Mononuclear cell (primary cell): ENCODE results near the gene GSS. TPM values are rescaled to one million over a fixed set of nuclear protein-coding genes. Genes with fewer than 3 reads are reported as not detected.
A peak's percentile ranks its signal among the peaks of the same experiment; 100 is the strongest.

Experiments
- H3K27me3 ChIP-seq: 2 replicates; pipeline ENCODE4 v1.6.0; 2011; ENCODE audit warnings: low read length, control low read depth; ENCODE audit not compliant: insufficient read depth
- H3K4me1 ChIP-seq: 2 replicates; pipeline ENCODE4 v1.5.1; 2011; ENCODE audit warnings: mild to moderate bottlenecking, low read length, control low read depth; ENCODE audit not compliant: insufficient read depth
- H3K4me3 ChIP-seq: 2 replicates; pipeline ENCODE4 v1.5.1; 2011; ENCODE audit warnings: mild to moderate bottlenecking, low read length, moderate library complexity
- H3K9me3 ChIP-seq: 2 replicates; pipeline ENCODE4 v1.5.1; 2011; ENCODE audit warnings: low read depth, mild to moderate bottlenecking, control low read depth, low read length
- total RNA-seq: library from RNA; depleted of rRNA; stranded (reverse); fragments of >200 nt; gene quantifications from one replicate; pipeline ENCODE4 v1.2.3, GENCODE V29; 2012

GSS gene
- total RNA-seq, 1 donor = 17.2 TPM

DNA sequence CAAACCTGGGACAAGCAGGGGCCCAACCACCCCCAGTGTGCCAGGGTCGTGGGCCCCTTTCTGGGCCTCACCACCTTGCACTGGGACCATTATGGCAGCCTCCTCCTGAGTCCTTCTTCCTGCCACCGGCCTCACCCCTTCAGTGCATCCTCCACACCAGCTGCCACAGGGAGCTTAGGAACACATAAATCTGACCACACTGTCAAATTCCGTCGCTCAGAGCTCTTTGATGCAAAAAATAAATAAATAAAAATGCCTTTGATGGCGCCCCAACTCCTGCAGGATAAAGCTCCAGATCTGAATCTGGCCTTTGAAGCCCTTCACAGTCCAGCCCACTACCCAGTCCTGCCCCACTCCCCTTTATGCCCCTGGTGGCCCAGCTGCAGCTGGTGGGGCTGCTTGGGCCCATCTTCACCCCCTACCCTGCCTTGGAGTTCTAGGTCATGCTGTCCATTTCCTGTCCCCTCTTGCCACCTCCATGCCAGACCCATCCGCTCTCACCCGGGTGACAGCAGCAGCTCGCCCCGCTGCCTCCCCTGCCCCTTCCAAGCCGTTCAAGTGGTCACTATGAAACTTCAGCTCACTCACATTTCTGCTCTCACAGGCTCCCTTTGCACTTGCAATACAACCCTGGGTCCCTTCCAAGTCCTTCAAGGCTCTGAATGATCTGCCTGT lies 16.1 kb upstream of the GSS start:
- Histone ChIP-seq H3K9me3 (no peaks in the 10 kb centered on the region), H3K4me3 (no peak overlapping the region), H3K27me3 (no peaks in the 10 kb centered on the region), H3K4me1 (no peaks in the 10 kb centered on the region)

GRCh38 chr20:34970846-34971560 lies 15.4 kb upstream of the GSS start:
- no peaks in the 10 kb centered on the region for H3K4me1 ChIP-seq
- no peak overlapping the region for H3K4me3 ChIP-seq
- no peaks in the 10 kb centered on the region for H3K9me3 ChIP-seq
- no peaks in the 10 kb centered on the region for H3K27me3 ChIP-seq

DNA sequence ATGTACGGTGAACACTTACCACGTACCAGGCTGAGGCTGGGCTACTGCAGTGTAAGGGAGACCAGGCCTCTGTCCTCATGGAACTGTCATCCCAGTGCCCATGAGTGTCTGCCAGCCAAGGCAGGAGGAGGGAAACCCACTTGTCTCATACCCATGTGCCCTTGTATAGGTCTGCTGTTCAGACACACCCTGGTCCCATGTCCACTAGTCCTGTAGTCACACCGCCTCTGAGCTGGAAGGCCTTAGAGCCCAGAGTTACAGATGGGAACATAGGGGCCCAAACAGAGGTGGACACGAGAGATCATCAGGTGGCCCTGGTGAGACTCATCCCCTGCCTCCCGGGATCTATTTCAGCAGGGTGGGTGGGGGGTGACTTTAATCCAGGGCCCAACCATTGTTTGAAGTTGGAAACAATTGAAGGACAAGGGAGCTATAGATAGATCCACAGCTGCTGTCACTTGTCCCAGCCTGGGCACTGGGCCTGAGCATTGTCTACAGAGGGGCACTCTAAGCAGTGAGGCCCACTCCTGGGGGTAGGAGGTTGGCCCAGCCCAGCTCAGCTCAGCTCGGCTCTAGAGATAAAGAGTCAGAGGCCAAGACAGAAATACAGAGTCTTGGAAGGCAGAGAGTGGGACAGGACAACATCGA lies 14.7 kb upstream of the GSS start:
- no peaks in the 10 kb centered on the region for H3K27me3 ChIP-seq
- H3K4me1 ChIP-seq = no peaks in the 10 kb centered on the region
- H3K9me3 ChIP-seq = no peaks in the 10 kb centered on the region

GRCh38 chr20:34968042-34968775 lies 12.6 kb upstream of the GSS start:
- Histone ChIP-seq H3K9me3 (no peaks in the 10 kb centered on the region), H3K4me1 (no peaks in the 10 kb centered on the region), H3K4me3 (no peak overlapping the region), H3K27me3 (no peaks in the 10 kb centered on the region)

More for the DNA sequence above, 14.7 kb upstream of the GSS start:
- H3K4me3 ChIP-seq = no peak overlapping the region

GRCh38 chr20:34967421-34967820 lies 11.8 kb upstream of the GSS start:
- no peaks in the 10 kb centered on the region for H3K9me3 ChIP-seq
- no peaks in the 10 kb centered on the region for H3K27me3 ChIP-seq
- H3K4me1 ChIP-seq = no peaks in the 10 kb centered on the region
- no peak overlapping the region for H3K4me3 ChIP-seq

DNA sequence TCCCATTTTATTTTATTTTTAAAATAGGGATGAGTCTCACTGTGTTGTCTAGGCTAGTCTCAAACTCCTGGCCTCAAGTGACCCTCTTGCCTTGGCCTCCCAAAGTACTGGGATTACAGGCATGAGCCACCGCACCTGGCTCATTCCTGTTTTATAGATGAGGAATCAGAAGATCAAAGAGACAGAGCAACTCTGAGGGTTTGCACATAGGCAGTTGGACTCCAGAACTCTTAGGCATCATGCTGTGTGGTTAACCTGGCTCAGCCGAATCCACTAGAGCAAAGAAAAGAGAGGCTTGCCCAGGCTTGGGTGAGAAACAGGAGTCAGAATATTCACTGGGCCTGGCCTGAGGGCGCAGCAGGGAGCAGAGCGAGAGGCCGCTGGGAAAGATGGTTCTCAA lies 9.4 kb upstream of the GSS start:
- Histone ChIP-seq H3K27me3 (no peaks in the 10 kb centered on the region), H3K9me3 (no peaks in the 10 kb centered on the region), H3K4me3 (no peak overlapping the region), H3K4me1 (no peaks in the 10 kb centered on the region)

- H3K4me1 ChIP-seq = no peaks in the 10 kb centered on the region
- H3K27me3 ChIP-seq = no peaks in the 10 kb centered on the region
- H3K4me3 ChIP-seq = no peak overlapping the region
- no peaks in the 10 kb centered on the region for H3K9me3 ChIP-seq
Observed at GRCh38 chr20:34964486-34964885, 8.9 kb upstream of the GSS start.

GRCh38 chr20:34956751-34957472 lies 1.3 kb upstream of the GSS start:
- Histone ChIP-seq H3K4me3 (no peak overlapping the region), H3K9me3 (no peaks in the 10 kb centered on the region), H3K27me3 (no peaks in the 10 kb centered on the region), H3K4me1 (peaks cover 16% of the 10 kb centered on the region)

GRCh38 chr20:34956041-34956458 lies 444 bp upstream of the GSS start:
- Histone ChIP-seq H3K9me3 (no peaks in the 10 kb centered on the region), H3K27me3 (no peaks in the 10 kb centered on the region), H3K4me3 (peak overlapping the region; percentile 66), H3K4me1 (peaks cover 16% of the 10 kb centered on the region)

DNA sequence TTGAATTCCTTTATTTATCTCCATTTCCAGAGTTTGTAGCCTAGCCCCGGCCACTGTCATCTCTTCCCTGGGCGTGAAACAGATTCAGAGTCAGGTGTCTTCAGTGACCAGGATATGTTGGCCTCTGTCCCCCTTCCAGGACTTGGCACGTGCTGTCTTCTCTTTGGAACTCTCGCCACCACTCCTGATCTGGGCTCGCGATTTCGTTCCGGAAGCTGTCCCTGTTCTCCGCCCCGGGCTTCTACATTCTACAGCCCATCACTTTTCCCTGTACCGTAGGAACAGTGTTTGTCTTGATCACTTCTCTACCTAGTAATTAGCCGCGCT lies 739 bp downstream of the GSS start:
- H3K4me3 ChIP-seq = peak overlapping the region; percentile 66
- H3K4me1 ChIP-seq = peaks cover 16% of the 10 kb centered on the region
- H3K9me3 ChIP-seq = no peaks in the 10 kb centered on the region
- H3K27me3 ChIP-seq = no peaks in the 10 kb centered on the region

DNA sequence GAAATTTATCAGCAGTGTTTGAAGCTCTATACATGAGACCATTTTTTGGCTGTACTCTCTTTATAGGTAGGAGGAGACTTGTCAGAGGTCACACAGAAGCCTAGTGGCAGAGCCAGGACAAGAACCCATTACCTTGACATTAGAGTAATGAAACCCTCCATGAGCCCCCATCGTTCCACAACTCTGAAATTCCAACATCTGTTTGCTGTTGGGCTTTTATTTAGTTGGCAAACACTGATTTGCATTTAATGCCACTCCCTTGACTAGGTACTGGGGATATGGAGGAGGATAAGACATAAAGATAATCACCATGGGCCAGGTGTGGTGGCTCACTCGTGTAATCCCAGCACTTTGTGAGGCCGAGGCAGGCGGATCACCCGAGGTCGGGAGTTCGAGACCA lies 1.6 kb downstream of the GSS start:
- Histone ChIP-seq H3K4me3 (no peak overlapping the region), H3K9me3 (no peaks in the 10 kb centered on the region), H3K27me3 (no peaks in the 10 kb centered on the region), H3K4me1 (peaks cover 16% of the 10 kb centered on the region)

DNA sequence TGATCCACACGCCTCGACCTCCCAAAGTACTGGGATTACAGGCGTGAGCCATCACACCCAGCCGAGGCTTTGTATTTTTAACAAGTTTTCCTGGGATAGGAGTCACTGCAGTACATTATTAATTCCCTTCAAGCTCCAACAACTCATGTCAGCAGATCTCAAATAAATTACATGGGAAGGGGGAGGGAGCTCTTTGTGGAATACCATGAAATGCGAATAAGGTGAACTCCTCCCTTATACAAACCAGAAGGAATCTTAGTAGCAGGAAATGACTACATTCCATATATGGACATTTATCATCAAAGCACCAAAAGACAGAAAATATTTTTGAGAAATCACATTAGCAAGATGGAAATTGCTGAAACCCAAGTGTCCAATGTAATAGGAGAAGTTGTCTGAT lies 2.9 kb downstream of the GSS start:
- Histone ChIP-seq H3K9me3 (no peaks in the 10 kb centered on the region), H3K4me3 (no peak overlapping the region), H3K4me1 (peaks cover 16% of the 10 kb centered on the region), H3K27me3 (no peaks in the 10 kb centered on the region)

DNA sequence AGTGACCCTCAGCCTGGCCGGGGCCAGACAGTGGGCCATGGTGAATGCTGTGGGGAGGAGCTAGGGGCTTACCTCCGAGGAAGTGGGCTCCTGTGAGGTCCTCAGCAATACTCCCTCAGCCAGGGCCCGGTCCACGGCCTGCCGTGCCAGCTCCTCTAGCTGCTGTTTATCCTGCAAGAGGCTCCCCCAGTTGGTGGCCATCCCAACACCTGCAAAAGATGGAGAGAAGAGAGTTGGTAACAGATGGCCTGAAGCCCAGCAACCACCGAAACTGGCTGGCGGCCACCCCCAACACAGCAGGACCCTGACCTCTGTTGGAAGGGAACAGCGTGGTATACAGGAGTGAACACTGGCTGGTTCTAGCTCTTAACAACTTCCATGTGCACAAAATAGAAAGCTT lies 4.0 kb downstream of the GSS start:
- peaks cover 16% of the 10 kb centered on the region for H3K4me1 ChIP-seq
- no peaks in the 10 kb centered on the region for H3K9me3 ChIP-seq
- no peak overlapping the region for H3K4me3 ChIP-seq
- H3K27me3 ChIP-seq = no peaks in the 10 kb centered on the region

DNA sequence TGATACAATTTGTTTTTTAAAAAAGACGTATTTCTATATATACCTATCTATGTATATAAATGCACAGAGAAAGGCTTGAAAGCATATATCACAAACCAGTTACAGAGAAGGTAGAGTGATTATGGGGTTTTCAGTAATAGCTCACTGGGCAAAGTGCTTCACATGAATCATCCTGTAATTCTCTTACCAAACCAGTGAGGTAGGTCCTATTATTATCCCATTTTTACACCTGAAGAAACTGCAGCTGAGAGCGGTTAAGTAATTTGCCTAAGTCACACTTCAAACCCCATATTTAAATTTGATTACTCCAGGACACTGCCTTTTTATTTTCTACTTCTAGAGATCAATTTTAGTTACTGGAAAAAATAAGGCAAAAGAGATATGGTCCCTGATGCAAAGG lies 4.4 kb downstream of the GSS start:
- Histone ChIP-seq H3K4me3 (no peak overlapping the region), H3K9me3 (no peaks in the 10 kb centered on the region), H3K4me1 (peaks cover 12% of the 10 kb centered on the region), H3K27me3 (no peaks in the 10 kb centered on the region)

GRCh38 chr20:34949120-34949519 lies 6.5 kb downstream of the GSS start:
- no peaks in the 10 kb centered on the region for H3K27me3 ChIP-seq
- no peak overlapping the region for H3K4me3 ChIP-seq
- no peaks in the 10 kb centered on the region for H3K4me1 ChIP-seq
- H3K9me3 ChIP-seq = no peaks in the 10 kb centered on the region
